ENCODE measurements around the gene GNAI3. TPM values are rescaled to one million over a fixed set of nuclear protein-coding genes. Genes with fewer than 3 reads are reported as not detected.
A peak's percentile ranks its signal among the peaks of the same experiment; 100 is the strongest.

The GNAI3 gene
- polyA plus RNA-seq (2013, experiment 1 of 2), result 4.9 TPM
- polyA plus RNA-seq (2013, experiment 2 of 2), result 4.6 TPM

DNA sequence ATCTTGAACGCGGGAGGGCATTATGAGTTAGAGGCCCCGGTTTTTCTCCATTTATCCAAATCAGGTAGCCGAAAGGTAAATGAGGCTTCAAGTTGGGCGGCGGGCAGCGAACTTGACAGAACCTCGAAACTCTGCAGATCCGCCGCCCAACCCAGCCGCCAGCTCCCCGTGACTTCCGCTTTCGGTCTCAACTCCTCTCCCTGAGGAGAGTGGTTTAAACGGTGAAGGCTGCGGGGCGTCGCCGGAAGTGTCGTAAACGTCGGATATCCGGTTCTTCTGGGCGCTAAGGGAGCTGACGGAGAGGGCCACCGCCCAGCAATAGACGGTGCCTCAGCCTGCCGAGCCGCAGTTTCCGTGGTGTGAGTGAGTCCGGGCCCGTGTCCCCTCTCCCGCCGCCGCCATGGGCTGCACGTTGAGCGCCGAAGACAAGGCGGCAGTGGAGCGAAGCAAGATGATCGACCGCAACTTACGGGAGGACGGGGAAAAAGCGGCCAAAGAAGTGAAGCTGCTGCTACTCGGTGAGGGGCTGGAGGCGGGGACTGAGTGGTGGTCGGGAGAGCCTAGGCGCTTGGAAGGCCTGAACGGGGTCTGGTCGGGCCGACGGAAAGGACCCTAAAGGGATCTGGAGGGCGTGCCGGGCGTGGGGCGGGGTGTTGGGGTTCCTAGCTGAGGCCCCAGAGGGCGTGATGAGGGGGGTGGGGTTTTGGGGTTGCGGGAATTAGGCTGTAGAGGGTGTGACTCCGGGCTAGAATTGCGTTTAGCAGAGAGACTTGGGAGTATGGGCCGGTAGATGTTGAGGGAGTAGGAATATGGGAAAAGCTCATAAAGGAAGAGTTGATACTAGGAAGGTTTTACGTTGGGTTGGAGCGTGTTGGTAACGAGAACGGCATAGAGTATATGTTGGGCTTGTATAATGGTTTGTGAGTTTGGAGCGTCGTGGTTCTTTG, at the start of gene GNAI3:
Gene GNAI3, plus strand, starts transcription at position 295 of the 947 bp plus-strand sequence. Its CDS starts 106 bp downstream, at position 401.
- no peak within 1 kb of the TSS for H4K8ac ChIP-seq (ENCODE audit: low read depth, low read length)
- no peak within 1 kb of the TSS for H2BK15ac ChIP-seq (ENCODE audit: low read length)
- H3K14ac ChIP-seq (ENCODE audit: low read length), result peak within 1 kb of the TSS; percentile 98
- peaks cover 5% of the 10 kb centered on the region for H3K79me1 ChIP-seq (ENCODE audit: low read depth, low read length)
- H3K4me3 ChIP-seq (ENCODE audit: low read length in 2 of 2), result peak within 1 kb of the TSS; percentile 77 to 99
- no peak within 1 kb of the TSS for H2BK5ac ChIP-seq (ENCODE audit: low read length)
- H2BK120ac ChIP-seq (ENCODE audit: low read depth, low read length), result no peak within 1 kb of the TSS
- DNase-seq (ENCODE audit: low spot score), result peak; percentile 85
- H3K9ac ChIP-seq (ENCODE audit: low read depth, low read length, poor library complexity), result peak within 1 kb of the TSS; percentile 100
- H3K23ac ChIP-seq (ENCODE audit: low read depth, low read length, poor library complexity), result peak within 1 kb of the TSS; percentile 98
- peak within 1 kb of the TSS; percentile 76 for H3K4me2 ChIP-seq (ENCODE audit: insufficient read depth, low read length, poor library complexity, severe bottlenecking)
- H3K27ac ChIP-seq (replicated peaks; ENCODE audit: low read length), result peak within 1 kb of the TSS; percentile 71
- H3K27me3 ChIP-seq (ENCODE audit: control insufficient read depth in 3 of 3, insufficient read depth in 3 of 3, low read depth in 1 of 3, low read length in 3 of 3), result no peaks in the 10 kb centered on the region
- H2AFZ ChIP-seq (ENCODE audit: low read length), result peak within 1 kb of the TSS; percentile 87
- H2BK12ac ChIP-seq (ENCODE audit: low read length), result no peak within 1 kb of the TSS
- H3K4me1 ChIP-seq (ENCODE audit: control insufficient read depth in 2 of 2, insufficient read depth in 1 of 2, low read depth in 1 of 2, low read length in 2 of 2), result peaks cover 2 to 17% of the 10 kb centered on the region in 2 donors
- H3K36me3 ChIP-seq (replicated peaks in 1 of 2; ENCODE audit: control insufficient read depth in 2 of 2, insufficient read depth in 2 of 2, low read length in 2 of 2), result peaks cover 0 to 5% of the 10 kb centered on the region in 2 donors
- H2AK5ac ChIP-seq (ENCODE audit: low read depth, low read length), result peak within 1 kb of the TSS; percentile 61
- no peak within 1 kb of the TSS for H3K4ac ChIP-seq (ENCODE audit: low read length)
- H4K91ac ChIP-seq (ENCODE audit: low read depth, low read length, poor library complexity), result no peak within 1 kb of the TSS
- no CpG with 5 or more reads among the region's 68 CpGs for WGBS, 2 donors (ENCODE audit: extremely low coverage in 2 of 2, insufficient read length in 2 of 2, insufficient replicate concordance in 1 of 2)
- no peaks in the 10 kb centered on the region for H3K9me3 ChIP-seq (replicated peaks in 1 of 2; ENCODE audit: control insufficient read depth in 2 of 2, insufficient read depth in 1 of 2, low read depth in 1 of 2, low read length in 2 of 2)
- H3K18ac ChIP-seq (ENCODE audit: low read length), result peak within 1 kb of the TSS; percentile 98

DNA sequence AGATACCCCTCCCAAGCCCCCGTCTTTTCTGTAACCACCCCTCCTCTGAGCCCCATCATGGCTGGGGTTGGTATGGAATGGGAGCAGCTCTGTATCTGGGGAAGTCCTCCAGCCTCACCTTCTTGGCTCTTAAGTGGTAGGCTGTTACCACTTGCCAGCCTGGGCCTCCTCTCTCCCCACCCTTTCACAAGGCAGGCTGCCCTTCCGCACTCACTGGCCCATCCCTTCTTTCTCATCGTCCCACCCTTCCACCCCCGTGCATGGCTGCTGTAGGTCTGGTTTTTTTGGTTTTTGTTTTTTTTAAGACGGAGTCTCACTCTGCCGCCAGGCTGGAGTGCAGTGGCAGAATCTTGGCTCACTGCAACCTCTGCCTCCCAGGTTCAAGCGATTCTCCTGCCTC, 49.3 kb upstream of the GNAI3 start:
- Histone ChIP-seq H3K4me1 (ENCODE audit: control insufficient read depth in 2 of 2, insufficient read depth in 1 of 2, low read depth in 1 of 2, low read length in 2 of 2) (peaks cover 14 to 19% of the 10 kb centered on the region in 2 donors), H2BK12ac (ENCODE audit: low read length) (no peak overlapping the region), H3K4me2 (ENCODE audit: insufficient read depth, low read length, poor library complexity, severe bottlenecking) (no peak overlapping the region), H2BK5ac (ENCODE audit: low read length) (no peak overlapping the region), H4K91ac (ENCODE audit: low read depth, low read length, poor library complexity) (no peak overlapping the region), H3K18ac (ENCODE audit: low read length) (no peak overlapping the region), H3K27ac (replicated peaks; ENCODE audit: low read length) (no peak overlapping the region), H3K9me3 (replicated peaks in 1 of 2; ENCODE audit: control insufficient read depth in 2 of 2, insufficient read depth in 1 of 2, low read depth in 1 of 2, low read length in 2 of 2) (no peaks in the 10 kb centered on the region), H2AFZ (ENCODE audit: low read length) (no peak overlapping the region), H3K36me3 (replicated peaks in 1 of 2; ENCODE audit: control insufficient read depth in 2 of 2, insufficient read depth in 2 of 2, low read length in 2 of 2) (peaks cover 10 to 28% of the 10 kb centered on the region in 2 donors), H3K4me3 (ENCODE audit: low read length in 2 of 2) (no peak overlapping the region), H2BK120ac (ENCODE audit: low read depth, low read length) (no peak overlapping the region), H3K23ac (ENCODE audit: low read depth, low read length, poor library complexity) (no peak overlapping the region), H4K8ac (ENCODE audit: low read depth, low read length) (no peak overlapping the region), H3K27me3 (ENCODE audit: control insufficient read depth in 3 of 3, insufficient read depth in 3 of 3, low read depth in 1 of 3, low read length in 3 of 3) (no peaks in the 10 kb centered on the region), H3K79me1 (ENCODE audit: low read depth, low read length) (no peaks in the 10 kb centered on the region), H3K4ac (ENCODE audit: low read length) (no peak overlapping the region), H3K14ac (ENCODE audit: low read length) (no peak overlapping the region), H2BK15ac (ENCODE audit: low read length) (no peak overlapping the region), H3K9ac (ENCODE audit: low read depth, low read length, poor library complexity) (no peak overlapping the region), H2AK5ac (ENCODE audit: low read depth, low read length) (no peak overlapping the region)
- WGBS, 2 donors (ENCODE audit: extremely low coverage in 2 of 2, insufficient read length in 2 of 2, insufficient replicate concordance in 1 of 2), result no CpG with 5 or more reads among the region's 7 CpGs
- DNase-seq (ENCODE audit: low spot score), result no peak

DNA sequence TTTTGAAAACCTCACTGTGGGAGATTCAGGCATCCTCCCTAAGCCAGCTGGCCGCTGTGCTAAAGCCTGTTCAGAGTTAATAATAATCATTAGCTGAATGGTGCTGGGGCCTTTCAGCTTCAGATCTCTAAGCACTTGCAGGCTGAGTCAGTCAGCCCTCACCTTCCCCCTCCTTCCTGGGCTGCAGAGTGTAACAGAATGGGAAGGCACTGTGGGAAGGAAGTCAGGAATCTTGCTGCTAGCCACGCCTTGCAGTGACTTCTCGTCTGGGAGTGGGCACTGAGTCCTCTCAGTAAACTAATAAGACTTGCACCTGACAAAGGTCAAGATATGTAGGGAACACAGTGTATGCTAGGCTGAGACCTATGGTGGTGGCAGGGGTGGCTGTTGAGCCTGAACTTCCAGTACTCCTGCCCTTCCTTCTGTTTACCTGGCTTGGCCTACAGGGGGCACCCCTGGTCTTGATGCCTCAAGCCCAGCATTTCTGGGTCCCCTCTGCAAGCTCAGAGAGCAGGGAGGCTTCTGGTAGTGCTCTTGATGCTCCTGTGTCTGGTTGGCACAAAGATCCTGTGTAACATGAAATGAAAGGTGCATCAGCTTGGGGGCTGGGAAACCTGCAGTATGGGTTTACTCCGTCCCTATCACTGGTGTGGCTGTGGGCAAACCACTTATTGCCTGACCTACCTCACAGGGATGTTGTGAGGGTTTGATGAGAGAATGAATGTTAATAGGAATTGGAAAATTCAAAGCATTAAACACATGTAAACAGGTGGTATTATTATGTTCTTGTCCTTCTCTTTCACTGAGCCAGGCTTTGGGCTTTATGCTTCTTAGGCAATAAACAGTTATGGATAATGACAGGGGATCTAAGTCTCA, 48.5 kb upstream of the GNAI3 start:
- no peak overlapping the region for H3K4me3 ChIP-seq (ENCODE audit: low read length in 2 of 2)
- no peaks in the 10 kb centered on the region for H3K79me1 ChIP-seq (ENCODE audit: low read depth, low read length)
- peaks cover 12 to 19% of the 10 kb centered on the region in 2 donors for H3K4me1 ChIP-seq (ENCODE audit: control insufficient read depth in 2 of 2, insufficient read depth in 1 of 2, low read depth in 1 of 2, low read length in 2 of 2)
- H4K8ac ChIP-seq (ENCODE audit: low read depth, low read length), result no peak overlapping the region
- H3K27me3 ChIP-seq (ENCODE audit: control insufficient read depth in 3 of 3, insufficient read depth in 3 of 3, low read depth in 1 of 3, low read length in 3 of 3), result no peaks in the 10 kb centered on the region
- H3K4ac ChIP-seq (ENCODE audit: low read length), result no peak overlapping the region
- H2BK120ac ChIP-seq (ENCODE audit: low read depth, low read length), result no peak overlapping the region
- DNase-seq (ENCODE audit: low spot score), result no peak
- H3K18ac ChIP-seq (ENCODE audit: low read length), result peak overlapping the region; percentile 18
- H2BK15ac ChIP-seq (ENCODE audit: low read length), result no peak overlapping the region
- H2AFZ ChIP-seq (ENCODE audit: low read length), result no peak overlapping the region
- no peak overlapping the region for H2BK5ac ChIP-seq (ENCODE audit: low read length)
- H3K23ac ChIP-seq (ENCODE audit: low read depth, low read length, poor library complexity), result no peak overlapping the region
- no peak overlapping the region for H4K91ac ChIP-seq (ENCODE audit: low read depth, low read length, poor library complexity)
- H2AK5ac ChIP-seq (ENCODE audit: low read depth, low read length), result no peak overlapping the region
- H3K36me3 ChIP-seq (replicated peaks in 1 of 2; ENCODE audit: control insufficient read depth in 2 of 2, insufficient read depth in 2 of 2, low read length in 2 of 2), result peaks cover 10 to 28% of the 10 kb centered on the region in 2 donors
- H3K27ac ChIP-seq (replicated peaks; ENCODE audit: low read length), result no peak overlapping the region
- H3K14ac ChIP-seq (ENCODE audit: low read length), result no peak overlapping the region
- WGBS, 2 donors (ENCODE audit: extremely low coverage in 2 of 2, insufficient read length in 2 of 2, insufficient replicate concordance in 1 of 2), result no CpG with 5 or more reads among the region's 4 CpGs
- H2BK12ac ChIP-seq (ENCODE audit: low read length), result no peak overlapping the region
- H3K9ac ChIP-seq (ENCODE audit: low read depth, low read length, poor library complexity), result no peak overlapping the region
- no peak overlapping the region for H3K4me2 ChIP-seq (ENCODE audit: insufficient read depth, low read length, poor library complexity, severe bottlenecking)
- no peaks in the 10 kb centered on the region for H3K9me3 ChIP-seq (replicated peaks in 1 of 2; ENCODE audit: control insufficient read depth in 2 of 2, insufficient read depth in 1 of 2, low read depth in 1 of 2, low read length in 2 of 2)
